CD4-positive, alpha-beta T cell treated with Interleukin-17A for 1 hour (primary cell): ENCODE results near the gene CTNND2.

Source experiments
- DNase-seq: peaks from one replicate; pipeline ENCODE4 v3.0.0-alpha.2; 2020

The CTNND2 gene

GRCh38 chr5:11579351-11579750 is 324.9 kb downstream of the CTNND2 start:
- DNase-seq = no peak

GRCh38 chr5:11574787-11575186 is 329.5 kb downstream of the CTNND2 start:
- no peak for DNase-seq

- no peak for DNase-seq
Measured at GRCh38 chr5:11573140-11573992, 330.9 kb downstream of the CTNND2 start.

- DNase-seq = no peak
Measured at GRCh38 chr5:11564706-11565105, 339.5 kb downstream of the CTNND2 start.

- DNase-seq = no peak
Measured at GRCh38 chr5:11563822-11564221, 340.4 kb downstream of the CTNND2 start.

GRCh38 chr5:11560915-11561697 is 343.1 kb downstream of the CTNND2 start:
- no peak for DNase-seq

- DNase-seq = no peak
Measured at GRCh38 chr5:11557063-11557462, 347.2 kb downstream of the CTNND2 start.

GRCh38 chr5:11555171-11555570 is 349.1 kb downstream of the CTNND2 start:
- no peak for DNase-seq

GRCh38 chr5:11547730-11548129 is 356.5 kb downstream of the CTNND2 start:
- DNase-seq = no peak

- no peak for DNase-seq
Measured at GRCh38 chr5:11547140-11547539, 357.1 kb downstream of the CTNND2 start.

- no peak for DNase-seq
Measured at GRCh38 chr5:11540112-11540511, 364.1 kb downstream of the CTNND2 start.

GRCh38 chr5:11531811-11532555 is 372.3 kb downstream of the CTNND2 start:
- DNase-seq = no peak

GRCh38 chr5:11528720-11529119 is 375.5 kb downstream of the CTNND2 start:
- no peak for DNase-seq

- no peak for DNase-seq
Measured at GRCh38 chr5:11527652-11528349, 376.4 kb downstream of the CTNND2 start.

- no peak for DNase-seq
Measured at GRCh38 chr5:11525020-11525419, 379.2 kb downstream of the CTNND2 start.

GRCh38 chr5:11524188-11524587 is 380.1 kb downstream of the CTNND2 start:
- no peak for DNase-seq

GRCh38 chr5:11522796-11523195 is 381.4 kb downstream of the CTNND2 start:
- no peak for DNase-seq

GRCh38 chr5:11520241-11520930 is 383.9 kb downstream of the CTNND2 start:
- no peak for DNase-seq

- DNase-seq = no peak
Measured at GRCh38 chr5:11519236-11519635, 385.0 kb downstream of the CTNND2 start.

GRCh38 chr5:11518676-11519075 is 385.6 kb downstream of the CTNND2 start:
- no peak for DNase-seq

GRCh38 chr5:11514705-11515432 is 389.4 kb downstream of the CTNND2 start:
- DNase-seq = no peak
